PC-3 (cell line): Measurements from ENCODE around the gene KNDC1.

Experiments
- CTCF ChIP-seq: fragments of 300-600 bp; sonication (generic); conservative IDR thresholded peaks from 2 replicates; pipeline ENCODE4 v1.5.1; 2017; ENCODE audit warnings: antibody characterized with exemption, low read depth, mild to moderate bottlenecking, low read length
- EZH2 ChIP-seq: fragments of 300-600 bp; sonication (generic); IDR thresholded peaks from one replicate; pipeline ENCODE4 v1.6.1; 2017; ENCODE audit warnings: antibody characterized with exemption, mild to moderate bottlenecking, low read length; ENCODE audit not compliant: unreplicated experiment
- EZH2phosphoT487 ChIP-seq: fragments of 300-600 bp; sonication (generic); IDR thresholded peaks from 2 replicates; pipeline ENCODE4 v1.6.1; 2018; ENCODE audit warnings: mild to moderate bottlenecking, antibody characterized with exemption, low read length, borderline replicate concordance

DNA sequence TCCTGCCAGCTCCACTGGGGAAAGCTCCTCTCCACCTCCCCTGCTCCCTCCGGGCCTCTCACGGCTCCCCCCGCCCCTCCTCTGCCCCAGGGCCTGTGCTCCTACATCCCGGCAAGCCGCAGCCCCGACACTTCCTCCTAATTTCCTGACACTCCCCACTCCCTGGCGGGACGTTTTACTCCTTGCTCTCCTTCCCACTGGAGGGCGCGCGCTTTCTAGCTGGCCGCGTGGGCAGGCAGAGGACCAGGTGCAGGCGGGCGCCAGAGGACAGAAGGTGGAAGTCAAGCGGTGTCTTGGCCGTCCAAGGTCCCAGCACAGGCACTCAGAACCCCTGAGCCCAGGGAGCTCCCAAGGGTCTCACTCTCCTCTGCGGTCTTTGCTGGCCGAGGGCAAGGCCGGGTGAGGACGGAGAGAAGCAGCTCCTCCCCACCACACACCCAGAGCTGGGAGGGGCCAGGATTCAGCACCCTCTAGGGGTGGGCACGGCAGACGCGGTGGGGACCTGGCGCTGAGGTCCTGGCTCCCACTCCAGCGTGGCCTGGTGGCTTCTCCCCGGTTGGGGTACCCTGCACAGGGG lies 97.6 kb downstream of the KNDC1 start:
- peak; percentile 72 for TF ChIP-seq CTCF
- no peak for TF ChIP-seq EZH2
- TF ChIP-seq EZH2phosphoT487 = no peak
